Ishikawa (cell line): ENCODE results near the gene FA2H.

Experiments used
- CEBPB ChIP-seq: IDR thresholded peaks from 2 replicates; pipeline ENCODE4 v1.6.1; 2012
- CREB1 ChIP-seq: IDR thresholded peaks from 2 replicates; pipeline ENCODE4 v1.6.1; 2012; ENCODE audit warnings: low read depth
- EGR1 ChIP-seq: IDR thresholded peaks from 2 replicates; pipeline ENCODE4 v1.6.1; 2012
- EP300 ChIP-seq: IDR thresholded peaks from 2 replicates; pipeline ENCODE4 v1.6.1; 2012; ENCODE audit warnings: borderline replicate concordance
- FOXM1 ChIP-seq: IDR thresholded peaks from 2 replicates; pipeline ENCODE4 v1.6.1; 2012; ENCODE audit warnings: low read depth, borderline replicate concordance
- RAD21 ChIP-seq: IDR thresholded peaks from 2 replicates; pipeline ENCODE4 v1.6.1; 2012; ENCODE audit warnings: low read depth
- TAF1 ChIP-seq: IDR thresholded peaks from 2 replicates; pipeline ENCODE4 v1.6.1; 2012; ENCODE audit warnings: low read depth, mild to moderate bottlenecking
- TCF12 ChIP-seq: IDR thresholded peaks from 2 replicates; pipeline ENCODE4 v1.6.1; 2012; ENCODE audit warnings: low read depth
- TEAD4 ChIP-seq: IDR thresholded peaks from 2 replicates; pipeline ENCODE4 v1.6.1; 2012
- YY1 ChIP-seq: IDR thresholded peaks from 2 replicates; pipeline ENCODE4 v1.6.1; 2012; ENCODE audit warnings: low read depth
- ZBTB7A ChIP-seq: IDR thresholded peaks from 2 replicates; pipeline ENCODE4 v1.6.1; 2012; ENCODE audit warnings: low read depth
- TF ChIP-seq, protein P1 (sequence below): IDR thresholded peaks from 2 replicates; pipeline ENCODE4 v1.6.1; 2012
- TF ChIP-seq, protein P2 (sequence below): IDR thresholded peaks from 2 replicates; pipeline ENCODE4 v1.6.1; 2012
- TF ChIP-seq, protein P3 (sequence below): IDR thresholded peaks from 2 replicates; pipeline ENCODE4 v1.6.1; 2012; ENCODE audit warnings: low read depth, mild to moderate bottlenecking

DNA sequence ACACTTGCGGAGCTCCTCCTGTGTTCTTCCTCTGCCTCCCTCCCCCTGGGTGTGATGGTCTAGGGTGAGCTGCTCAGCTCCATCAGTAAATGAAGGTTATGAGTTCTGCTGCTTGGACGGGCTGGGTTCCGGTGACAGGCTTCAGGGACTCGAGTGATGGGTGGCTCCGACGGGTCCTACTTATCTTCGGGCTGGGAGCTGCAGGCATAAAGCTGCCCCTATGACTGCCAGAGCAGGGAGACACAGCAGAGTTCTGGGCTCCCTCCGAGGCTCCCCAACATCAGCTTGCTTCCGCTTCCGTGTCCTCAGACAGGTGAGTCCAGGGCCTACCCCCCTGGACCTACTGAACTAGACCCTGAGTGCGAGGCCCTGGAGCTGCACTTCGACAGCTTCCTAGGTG, 62.7 kb downstream of the FA2H start:
- TF ChIP-seq TCF12 (no peak), EP300 (no peak), EGR1 (no peak), ZBTB7A (no peak), TAF1 (no peak), YY1 (no peak), CREB1 (no peak), RAD21 (no peak), CEBPB (no peak), FOXM1 (no peak), TEAD4 (no peak)
- TF ChIP-seq, protein P1, sequence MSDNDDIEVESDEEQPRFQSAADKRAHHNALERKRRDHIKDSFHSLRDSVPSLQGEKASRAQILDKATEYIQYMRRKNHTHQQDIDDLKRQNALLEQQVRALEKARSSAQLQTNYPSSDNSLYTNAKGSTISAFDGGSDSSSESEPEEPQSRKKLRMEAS, result no peak
- TF ChIP-seq, protein P2, sequence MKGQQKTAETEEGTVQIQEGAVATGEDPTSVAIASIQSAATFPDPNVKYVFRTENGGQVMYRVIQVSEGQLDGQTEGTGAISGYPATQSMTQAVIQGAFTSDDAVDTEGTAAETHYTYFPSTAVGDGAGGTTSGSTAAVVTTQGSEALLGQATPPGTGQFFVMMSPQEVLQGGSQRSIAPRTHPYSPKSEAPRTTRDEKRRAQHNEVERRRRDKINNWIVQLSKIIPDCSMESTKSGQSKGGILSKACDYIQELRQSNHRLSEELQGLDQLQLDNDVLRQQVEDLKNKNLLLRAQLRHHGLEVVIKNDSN, result no peak
- TF ChIP-seq, protein P3, sequence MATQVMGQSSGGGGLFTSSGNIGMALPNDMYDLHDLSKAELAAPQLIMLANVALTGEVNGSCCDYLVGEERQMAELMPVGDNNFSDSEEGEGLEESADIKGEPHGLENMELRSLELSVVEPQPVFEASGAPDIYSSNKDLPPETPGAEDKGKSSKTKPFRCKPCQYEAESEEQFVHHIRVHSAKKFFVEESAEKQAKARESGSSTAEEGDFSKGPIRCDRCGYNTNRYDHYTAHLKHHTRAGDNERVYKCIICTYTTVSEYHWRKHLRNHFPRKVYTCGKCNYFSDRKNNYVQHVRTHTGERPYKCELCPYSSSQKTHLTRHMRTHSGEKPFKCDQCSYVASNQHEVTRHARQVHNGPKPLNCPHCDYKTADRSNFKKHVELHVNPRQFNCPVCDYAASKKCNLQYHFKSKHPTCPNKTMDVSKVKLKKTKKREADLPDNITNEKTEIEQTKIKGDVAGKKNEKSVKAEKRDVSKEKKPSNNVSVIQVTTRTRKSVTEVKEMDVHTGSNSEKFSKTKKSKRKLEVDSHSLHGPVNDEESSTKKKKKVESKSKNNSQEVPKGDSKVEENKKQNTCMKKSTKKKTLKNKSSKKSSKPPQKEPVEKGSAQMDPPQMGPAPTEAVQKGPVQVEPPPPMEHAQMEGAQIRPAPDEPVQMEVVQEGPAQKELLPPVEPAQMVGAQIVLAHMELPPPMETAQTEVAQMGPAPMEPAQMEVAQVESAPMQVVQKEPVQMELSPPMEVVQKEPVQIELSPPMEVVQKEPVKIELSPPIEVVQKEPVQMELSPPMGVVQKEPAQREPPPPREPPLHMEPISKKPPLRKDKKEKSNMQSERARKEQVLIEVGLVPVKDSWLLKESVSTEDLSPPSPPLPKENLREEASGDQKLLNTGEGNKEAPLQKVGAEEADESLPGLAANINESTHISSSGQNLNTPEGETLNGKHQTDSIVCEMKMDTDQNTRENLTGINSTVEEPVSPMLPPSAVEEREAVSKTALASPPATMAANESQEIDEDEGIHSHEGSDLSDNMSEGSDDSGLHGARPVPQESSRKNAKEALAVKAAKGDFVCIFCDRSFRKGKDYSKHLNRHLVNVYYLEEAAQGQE, result no peak
